C4-2B (cell line): ENCODE measurements around the gene KLK11.

Experiments
- ZFX ChIP-seq: fragments of 450-650 bp; IDR thresholded peaks from 2 replicates; pipeline ENCODE4 v1.6.1; 2017
- TF ChIP-seq, protein P1 (sequence below): fragments of 450-650 bp; conservative IDR thresholded peaks from 2 replicates; pipeline ENCODE4 v1.5.1; 2017; ENCODE audit warnings: mild to moderate bottlenecking

DNA sequence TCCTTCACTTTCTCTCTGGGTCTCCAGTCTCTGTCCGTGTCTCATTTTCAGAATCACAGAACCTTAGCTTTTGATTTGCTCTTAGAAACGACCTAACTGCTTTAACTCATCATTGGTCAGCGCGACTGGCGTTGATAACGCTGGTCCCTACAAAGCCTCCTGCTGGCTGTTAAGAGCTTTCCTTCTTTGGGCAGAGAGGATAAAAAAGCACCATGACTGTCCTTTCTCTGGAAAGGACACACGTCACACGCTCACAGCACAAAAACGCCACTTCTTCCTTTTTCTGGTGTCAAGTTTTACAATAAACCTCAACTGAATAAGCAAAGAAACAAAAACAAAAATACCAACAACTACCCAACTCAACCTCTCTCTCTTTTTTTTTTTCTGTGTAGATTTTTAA lies 10.1 kb upstream of the KLK11 start:
- TF ChIP-seq, protein P1, sequence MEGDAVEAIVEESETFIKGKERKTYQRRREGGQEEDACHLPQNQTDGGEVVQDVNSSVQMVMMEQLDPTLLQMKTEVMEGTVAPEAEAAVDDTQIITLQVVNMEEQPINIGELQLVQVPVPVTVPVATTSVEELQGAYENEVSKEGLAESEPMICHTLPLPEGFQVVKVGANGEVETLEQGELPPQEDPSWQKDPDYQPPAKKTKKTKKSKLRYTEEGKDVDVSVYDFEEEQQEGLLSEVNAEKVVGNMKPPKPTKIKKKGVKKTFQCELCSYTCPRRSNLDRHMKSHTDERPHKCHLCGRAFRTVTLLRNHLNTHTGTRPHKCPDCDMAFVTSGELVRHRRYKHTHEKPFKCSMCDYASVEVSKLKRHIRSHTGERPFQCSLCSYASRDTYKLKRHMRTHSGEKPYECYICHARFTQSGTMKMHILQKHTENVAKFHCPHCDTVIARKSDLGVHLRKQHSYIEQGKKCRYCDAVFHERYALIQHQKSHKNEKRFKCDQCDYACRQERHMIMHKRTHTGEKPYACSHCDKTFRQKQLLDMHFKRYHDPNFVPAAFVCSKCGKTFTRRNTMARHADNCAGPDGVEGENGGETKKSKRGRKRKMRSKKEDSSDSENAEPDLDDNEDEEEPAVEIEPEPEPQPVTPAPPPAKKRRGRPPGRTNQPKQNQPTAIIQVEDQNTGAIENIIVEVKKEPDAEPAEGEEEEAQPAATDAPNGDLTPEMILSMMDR, result no peak
- TF ChIP-seq ZFX, result no peak
